ENCODE data around the gene HP1BP3.

DNA sequence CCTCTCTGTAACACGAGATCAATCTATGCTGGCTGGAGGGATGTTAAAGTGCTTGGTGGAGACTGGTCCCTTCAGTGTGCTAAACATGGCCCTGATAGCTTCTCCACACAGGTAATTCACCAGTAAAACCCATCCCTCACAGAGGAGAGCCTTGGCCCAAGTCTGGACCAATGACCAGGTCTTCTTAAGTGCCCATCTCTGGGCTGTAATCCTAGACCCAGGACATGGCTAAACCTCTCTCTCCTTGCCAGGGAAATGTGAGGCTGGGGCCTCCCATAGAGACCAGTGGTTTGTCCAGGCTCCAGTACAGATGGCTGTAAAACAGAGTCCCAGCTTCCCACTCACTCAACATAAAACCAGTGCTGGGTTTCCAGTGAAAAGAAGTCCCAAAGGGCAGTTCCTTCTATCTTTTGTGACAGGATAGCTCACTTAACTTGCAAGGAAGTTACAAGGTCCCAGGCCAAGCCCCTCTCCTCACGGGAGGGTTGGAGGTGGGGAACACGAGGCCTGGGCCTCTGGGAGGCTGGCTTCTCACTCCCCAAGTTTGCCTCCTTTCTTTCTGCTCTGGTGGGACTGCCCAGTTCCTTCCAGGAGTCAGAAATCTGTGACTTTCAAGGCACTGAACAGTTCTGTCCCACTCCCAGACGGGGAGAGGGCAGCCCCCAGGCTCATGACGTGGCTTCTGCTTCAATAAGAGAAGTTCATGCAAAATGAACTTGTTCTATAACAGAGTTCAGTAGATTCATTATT is 67.1 kb downstream of the HP1BP3 start:
- TF ChIP-seq, protein P1, sequence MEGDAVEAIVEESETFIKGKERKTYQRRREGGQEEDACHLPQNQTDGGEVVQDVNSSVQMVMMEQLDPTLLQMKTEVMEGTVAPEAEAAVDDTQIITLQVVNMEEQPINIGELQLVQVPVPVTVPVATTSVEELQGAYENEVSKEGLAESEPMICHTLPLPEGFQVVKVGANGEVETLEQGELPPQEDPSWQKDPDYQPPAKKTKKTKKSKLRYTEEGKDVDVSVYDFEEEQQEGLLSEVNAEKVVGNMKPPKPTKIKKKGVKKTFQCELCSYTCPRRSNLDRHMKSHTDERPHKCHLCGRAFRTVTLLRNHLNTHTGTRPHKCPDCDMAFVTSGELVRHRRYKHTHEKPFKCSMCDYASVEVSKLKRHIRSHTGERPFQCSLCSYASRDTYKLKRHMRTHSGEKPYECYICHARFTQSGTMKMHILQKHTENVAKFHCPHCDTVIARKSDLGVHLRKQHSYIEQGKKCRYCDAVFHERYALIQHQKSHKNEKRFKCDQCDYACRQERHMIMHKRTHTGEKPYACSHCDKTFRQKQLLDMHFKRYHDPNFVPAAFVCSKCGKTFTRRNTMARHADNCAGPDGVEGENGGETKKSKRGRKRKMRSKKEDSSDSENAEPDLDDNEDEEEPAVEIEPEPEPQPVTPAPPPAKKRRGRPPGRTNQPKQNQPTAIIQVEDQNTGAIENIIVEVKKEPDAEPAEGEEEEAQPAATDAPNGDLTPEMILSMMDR (conservative IDR thresholded peaks at IDR 0.05; ENCODE audit: low read depth in 2 of 2), result no peak
- TF ChIP-seq CREB1 (CRISPR knock-in tag; IDR thresholded peaks at IDR 0.05; ENCODE audit: low read depth) (no peak), POLR2AphosphoS5 (IDR thresholded peaks at IDR 0.05; ENCODE audit: low read depth) (no peak), EZH2 (IDR thresholded peaks at IDR 0.05; ENCODE audit: low read depth, unreplicated experiment) (no peak), EZH2phosphoT487 (IDR thresholded peaks at IDR 0.05; ENCODE audit: unreplicated experiment) (no peak), STAT1 (IDR thresholded peaks at IDR 0.05; ENCODE audit: unreplicated experiment) (no peak), JUNB (IDR thresholded peaks at IDR 0.05; ENCODE audit: unreplicated experiment) (no peak), NANOG (IDR thresholded peaks at IDR 0.05; ENCODE audit: borderline replicate concordance) (no peak), ZNF114 (CRISPR knock-in tag; IDR thresholded peaks at IDR 0.05) (no peak), ZNF331 (CRISPR knock-in tag; IDR thresholded peaks at IDR 0.05; ENCODE audit: low read depth) (no peak)
- TF ChIP-seq, protein P2, sequence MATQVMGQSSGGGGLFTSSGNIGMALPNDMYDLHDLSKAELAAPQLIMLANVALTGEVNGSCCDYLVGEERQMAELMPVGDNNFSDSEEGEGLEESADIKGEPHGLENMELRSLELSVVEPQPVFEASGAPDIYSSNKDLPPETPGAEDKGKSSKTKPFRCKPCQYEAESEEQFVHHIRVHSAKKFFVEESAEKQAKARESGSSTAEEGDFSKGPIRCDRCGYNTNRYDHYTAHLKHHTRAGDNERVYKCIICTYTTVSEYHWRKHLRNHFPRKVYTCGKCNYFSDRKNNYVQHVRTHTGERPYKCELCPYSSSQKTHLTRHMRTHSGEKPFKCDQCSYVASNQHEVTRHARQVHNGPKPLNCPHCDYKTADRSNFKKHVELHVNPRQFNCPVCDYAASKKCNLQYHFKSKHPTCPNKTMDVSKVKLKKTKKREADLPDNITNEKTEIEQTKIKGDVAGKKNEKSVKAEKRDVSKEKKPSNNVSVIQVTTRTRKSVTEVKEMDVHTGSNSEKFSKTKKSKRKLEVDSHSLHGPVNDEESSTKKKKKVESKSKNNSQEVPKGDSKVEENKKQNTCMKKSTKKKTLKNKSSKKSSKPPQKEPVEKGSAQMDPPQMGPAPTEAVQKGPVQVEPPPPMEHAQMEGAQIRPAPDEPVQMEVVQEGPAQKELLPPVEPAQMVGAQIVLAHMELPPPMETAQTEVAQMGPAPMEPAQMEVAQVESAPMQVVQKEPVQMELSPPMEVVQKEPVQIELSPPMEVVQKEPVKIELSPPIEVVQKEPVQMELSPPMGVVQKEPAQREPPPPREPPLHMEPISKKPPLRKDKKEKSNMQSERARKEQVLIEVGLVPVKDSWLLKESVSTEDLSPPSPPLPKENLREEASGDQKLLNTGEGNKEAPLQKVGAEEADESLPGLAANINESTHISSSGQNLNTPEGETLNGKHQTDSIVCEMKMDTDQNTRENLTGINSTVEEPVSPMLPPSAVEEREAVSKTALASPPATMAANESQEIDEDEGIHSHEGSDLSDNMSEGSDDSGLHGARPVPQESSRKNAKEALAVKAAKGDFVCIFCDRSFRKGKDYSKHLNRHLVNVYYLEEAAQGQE (IDR thresholded peaks at IDR 0.05; ENCODE audit: unreplicated experiment), result no peak
- TF ChIP-seq, protein P3, sequence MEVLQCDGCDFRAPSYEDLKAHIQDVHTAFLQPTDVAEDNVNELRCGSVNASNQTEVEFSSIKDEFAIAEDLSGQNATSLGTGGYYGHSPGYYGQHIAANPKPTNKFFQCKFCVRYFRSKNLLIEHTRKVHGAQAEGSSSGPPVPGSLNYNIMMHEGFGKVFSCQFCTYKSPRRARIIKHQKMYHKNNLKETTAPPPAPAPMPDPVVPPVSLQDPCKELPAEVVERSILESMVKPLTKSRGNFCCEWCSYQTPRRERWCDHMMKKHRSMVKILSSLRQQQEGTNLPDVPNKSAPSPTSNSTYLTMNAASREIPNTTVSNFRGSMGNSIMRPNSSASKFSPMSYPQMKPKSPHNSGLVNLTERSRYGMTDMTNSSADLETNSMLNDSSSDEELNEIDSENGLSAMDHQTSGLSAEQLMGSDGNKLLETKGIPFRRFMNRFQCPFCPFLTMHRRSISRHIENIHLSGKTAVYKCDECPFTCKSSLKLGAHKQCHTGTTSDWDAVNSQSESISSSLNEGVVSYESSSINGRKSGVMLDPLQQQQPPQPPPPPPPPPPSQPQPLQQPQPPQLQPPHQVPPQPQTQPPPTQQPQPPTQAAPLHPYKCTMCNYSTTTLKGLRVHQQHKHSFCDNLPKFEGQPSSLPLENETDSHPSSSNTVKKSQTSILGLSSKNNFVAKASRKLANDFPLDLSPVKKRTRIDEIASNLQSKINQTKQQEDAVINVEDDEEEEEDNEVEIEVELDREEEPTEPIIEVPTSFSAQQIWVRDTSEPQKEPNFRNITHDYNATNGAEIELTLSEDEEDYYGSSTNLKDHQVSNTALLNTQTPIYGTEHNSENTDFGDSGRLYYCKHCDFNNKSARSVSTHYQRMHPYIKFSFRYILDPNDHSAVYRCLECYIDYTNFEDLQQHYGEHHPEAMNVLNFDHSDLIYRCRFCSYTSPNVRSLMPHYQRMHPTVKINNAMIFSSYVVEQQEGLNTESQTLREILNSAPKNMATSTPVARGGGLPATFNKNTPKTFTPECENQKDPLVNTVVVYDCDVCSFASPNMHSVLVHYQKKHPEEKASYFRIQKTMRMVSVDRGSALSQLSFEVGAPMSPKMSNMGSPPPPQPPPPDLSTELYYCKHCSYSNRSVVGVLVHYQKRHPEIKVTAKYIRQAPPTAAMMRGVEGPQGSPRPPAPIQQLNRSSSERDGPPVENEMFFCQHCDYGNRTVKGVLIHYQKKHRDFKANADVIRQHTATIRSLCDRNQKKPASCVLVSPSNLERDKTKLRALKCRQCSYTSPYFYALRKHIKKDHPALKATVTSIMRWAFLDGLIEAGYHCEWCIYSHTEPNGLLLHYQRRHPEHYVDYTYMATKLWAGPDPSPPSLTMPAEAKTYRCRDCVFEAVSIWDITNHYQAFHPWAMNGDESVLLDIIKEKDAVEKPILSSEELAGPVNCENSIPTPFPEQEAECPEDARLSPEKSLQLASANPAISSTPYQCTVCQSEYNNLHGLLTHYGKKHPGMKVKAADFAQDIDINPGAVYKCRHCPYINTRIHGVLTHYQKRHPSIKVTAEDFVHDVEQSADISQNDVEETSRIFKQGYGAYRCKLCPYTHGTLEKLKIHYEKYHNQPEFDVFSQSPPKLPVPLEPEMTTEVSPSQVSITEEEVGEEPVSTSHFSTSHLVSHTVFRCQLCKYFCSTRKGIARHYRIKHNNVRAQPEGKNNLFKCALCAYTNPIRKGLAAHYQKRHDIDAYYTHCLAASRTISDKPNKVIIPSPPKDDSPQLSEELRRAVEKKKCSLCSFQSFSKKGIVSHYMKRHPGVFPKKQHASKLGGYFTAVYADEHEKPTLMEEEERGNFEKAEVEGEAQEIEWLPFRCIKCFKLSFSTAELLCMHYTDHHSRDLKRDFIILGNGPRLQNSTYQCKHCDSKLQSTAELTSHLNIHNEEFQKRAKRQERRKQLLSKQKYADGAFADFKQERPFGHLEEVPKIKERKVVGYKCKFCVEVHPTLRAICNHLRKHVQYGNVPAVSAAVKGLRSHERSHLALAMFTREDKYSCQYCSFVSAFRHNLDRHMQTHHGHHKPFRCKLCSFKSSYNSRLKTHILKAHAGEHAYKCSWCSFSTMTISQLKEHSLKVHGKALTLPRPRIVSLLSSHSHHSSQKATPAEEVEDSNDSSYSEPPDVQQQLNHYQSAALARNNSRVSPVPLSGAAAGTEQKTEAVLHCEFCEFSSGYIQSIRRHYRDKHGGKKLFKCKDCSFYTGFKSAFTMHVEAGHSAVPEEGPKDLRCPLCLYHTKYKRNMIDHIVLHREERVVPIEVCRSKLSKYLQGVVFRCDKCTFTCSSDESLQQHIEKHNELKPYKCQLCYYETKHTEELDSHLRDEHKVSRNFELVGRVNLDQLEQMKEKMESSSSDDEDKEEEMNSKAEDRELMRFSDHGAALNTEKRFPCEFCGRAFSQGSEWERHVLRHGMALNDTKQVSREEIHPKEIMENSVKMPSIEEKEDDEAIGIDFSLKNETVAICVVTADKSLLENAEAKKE (CRISPR knock-in tag; IDR thresholded peaks at IDR 0.05), result no peak
